H1 (cell line): ENCODE data around the gene HCST.

Experiments used
- CBX8 ChIP-seq: fragments of 300-800, 300-1000 bp; sonication (generic); IDR thresholded peaks from 2 replicates; pipeline ENCODE4 v1.7.1; 2016; ENCODE audit warnings: low read depth, low read length, borderline replicate concordance
- CHD1 ChIP-seq: IDR thresholded peaks from 2 replicates; pipeline ENCODE4 v1.6.1; 2012; ENCODE audit warnings: low read depth, low read length, improper control_type of control experiment
- CHD2 ChIP-seq: IDR thresholded peaks from 2 replicates; pipeline ENCODE4 v1.6.1; 2012; ENCODE audit warnings: low read length, improper control_type of control experiment
- KDM1A ChIP-seq: fragments of 200-600, 300-600 bp; sonication (generic); IDR thresholded peaks from 2 replicates; pipeline ENCODE4 v1.7.1; 2016; ENCODE audit warnings: mild to moderate bottlenecking, low read length, borderline replicate concordance
- POLR2A ChIP-seq, 2 experiments: IDR thresholded peaks; 1 replicate in 1 of 2; 2 replicates in 1 of 2; pipeline ENCODE4 v1.6.1; 2011; ENCODE audit warnings: low read depth in 2 of 2, low read length in 2 of 2, mild to moderate bottlenecking in 2 of 2; ENCODE audit errors: control extremely low read depth in 1 of 2
- POLR2AphosphoS5 ChIP-seq: IDR thresholded peaks from 2 replicates; pipeline ENCODE4 v1.6.1; 2011; ENCODE audit warnings: low read depth, low read length
- RBBP5 ChIP-seq: IDR thresholded peaks from 2 replicates; pipeline ENCODE4 v1.7.1; 2012; ENCODE audit warnings: low read depth, mild to moderate bottlenecking, inconsistent platforms, low read length, moderate library complexity, borderline replicate concordance
- RFX5 ChIP-seq: IDR thresholded peaks from 2 replicates; pipeline ENCODE4 v1.6.1; 2011; ENCODE audit warnings: low read depth, low read length, improper control_type of control experiment, borderline replicate concordance
- SIRT6 ChIP-seq: IDR thresholded peaks from one replicate; pipeline ENCODE4 v1.7.1; 2012; ENCODE audit warnings: low read length, inconsistent platforms
- TAF1 ChIP-seq: IDR thresholded peaks from 2 replicates; pipeline ENCODE4 v1.6.1; 2011; ENCODE audit warnings: mild to moderate bottlenecking, low read depth, low read length
- ZNF274 ChIP-seq: IDR thresholded peaks from 2 replicates; pipeline ENCODE4 v1.7.0; 2012; ENCODE audit warnings: low read length, borderline replicate concordance; ENCODE audit errors: extremely low read depth
- TF ChIP-seq, protein P1 (sequence below): IDR thresholded peaks from 2 replicates; pipeline ENCODE4 v1.6.1; 2011; ENCODE audit warnings: low read depth, mild to moderate bottlenecking, low read length; ENCODE audit not compliant: insufficient read depth
- TF ChIP-seq, protein P2 (sequence below), 3 experiments: IDR thresholded peaks; 1 replicate in 2 of 3; 2 replicates in 1 of 3; pipeline versions ENCODE4 v1.5.1 to v1.6.1; 2011; ENCODE audit warnings: low read length in 3 of 3, mild to moderate bottlenecking in 3 of 3, inconsistent platforms in 2 of 3, low read depth in 1 of 3, moderate library complexity in 1 of 3; ENCODE audit not compliant: insufficient read depth in 1 of 3; ENCODE audit errors: control extremely low read depth in 1 of 3

DNA sequence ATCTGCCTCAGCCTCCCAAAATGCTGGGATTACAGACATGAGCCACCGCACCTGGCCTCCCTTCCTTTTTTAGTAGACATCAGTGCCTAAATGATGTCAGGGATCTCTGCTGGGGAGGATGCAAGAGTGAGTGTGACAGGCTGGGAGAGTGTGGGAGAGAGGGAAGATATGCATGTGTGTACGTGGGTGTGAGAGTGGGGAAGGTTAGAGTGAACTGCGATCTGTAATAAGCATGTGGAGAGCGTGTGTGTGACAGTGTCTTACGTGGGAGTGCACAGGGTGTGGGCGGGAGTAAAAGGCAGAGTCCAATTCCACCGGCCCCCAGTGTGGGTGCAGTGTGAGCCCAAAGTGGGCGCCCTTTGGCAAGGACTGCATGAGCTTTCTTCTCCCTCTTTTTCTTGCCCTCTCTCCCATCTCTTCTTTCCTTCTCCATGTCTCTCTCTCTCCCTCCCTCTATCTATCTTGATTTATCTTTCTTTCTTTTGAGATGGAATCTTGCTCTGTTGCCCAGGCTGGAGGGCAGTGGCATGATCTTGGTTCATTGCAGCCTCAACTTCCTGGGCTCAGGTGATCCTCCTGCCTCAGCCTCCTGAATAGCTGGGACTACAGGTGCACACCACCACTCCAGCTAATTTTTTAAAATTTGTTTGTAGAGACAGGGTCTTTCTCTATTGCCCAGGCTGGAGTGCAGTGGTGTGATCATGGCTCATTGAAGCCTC lies 49.1 kb upstream of the HCST start:
- TF ChIP-seq CHD1 (no peak), TAF1 (no peak), CHD2 (no peak), RFX5 (no peak), KDM1A (no peak), POLR2A (IDR thresholded peaks at IDR 0.05; ENCODE audit: control extremely low read depth in 1 of 2, low read depth in 2 of 2, low read length in 2 of 2) (no peak), ZNF274 (no peak), RBBP5 (no peak), POLR2AphosphoS5 (no peak), CBX8 (no peak), SIRT6 (no peak)
- TF ChIP-seq, protein P1, sequence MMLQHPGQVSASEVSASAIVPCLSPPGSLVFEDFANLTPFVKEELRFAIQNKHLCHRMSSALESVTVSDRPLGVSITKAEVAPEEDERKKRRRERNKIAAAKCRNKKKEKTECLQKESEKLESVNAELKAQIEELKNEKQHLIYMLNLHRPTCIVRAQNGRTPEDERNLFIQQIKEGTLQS: no peak
- TF ChIP-seq, protein P2, sequence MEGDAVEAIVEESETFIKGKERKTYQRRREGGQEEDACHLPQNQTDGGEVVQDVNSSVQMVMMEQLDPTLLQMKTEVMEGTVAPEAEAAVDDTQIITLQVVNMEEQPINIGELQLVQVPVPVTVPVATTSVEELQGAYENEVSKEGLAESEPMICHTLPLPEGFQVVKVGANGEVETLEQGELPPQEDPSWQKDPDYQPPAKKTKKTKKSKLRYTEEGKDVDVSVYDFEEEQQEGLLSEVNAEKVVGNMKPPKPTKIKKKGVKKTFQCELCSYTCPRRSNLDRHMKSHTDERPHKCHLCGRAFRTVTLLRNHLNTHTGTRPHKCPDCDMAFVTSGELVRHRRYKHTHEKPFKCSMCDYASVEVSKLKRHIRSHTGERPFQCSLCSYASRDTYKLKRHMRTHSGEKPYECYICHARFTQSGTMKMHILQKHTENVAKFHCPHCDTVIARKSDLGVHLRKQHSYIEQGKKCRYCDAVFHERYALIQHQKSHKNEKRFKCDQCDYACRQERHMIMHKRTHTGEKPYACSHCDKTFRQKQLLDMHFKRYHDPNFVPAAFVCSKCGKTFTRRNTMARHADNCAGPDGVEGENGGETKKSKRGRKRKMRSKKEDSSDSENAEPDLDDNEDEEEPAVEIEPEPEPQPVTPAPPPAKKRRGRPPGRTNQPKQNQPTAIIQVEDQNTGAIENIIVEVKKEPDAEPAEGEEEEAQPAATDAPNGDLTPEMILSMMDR (IDR thresholded peaks at IDR 0.05; ENCODE audit: control extremely low read depth in 1 of 3, insufficient read depth in 1 of 3, low read depth in 1 of 3, low read length in 3 of 3): no peak
